Measurements from ENCODE around the gene E2F1. TPM values are rescaled to one million over a fixed set of nuclear protein-coding genes. Genes with fewer than 3 reads are reported as not detected.

Gene E2F1
- total and polyA plus RNA-seq, 4 donors: 4.2 to 10.9 (median 8.5) TPM

DNA sequence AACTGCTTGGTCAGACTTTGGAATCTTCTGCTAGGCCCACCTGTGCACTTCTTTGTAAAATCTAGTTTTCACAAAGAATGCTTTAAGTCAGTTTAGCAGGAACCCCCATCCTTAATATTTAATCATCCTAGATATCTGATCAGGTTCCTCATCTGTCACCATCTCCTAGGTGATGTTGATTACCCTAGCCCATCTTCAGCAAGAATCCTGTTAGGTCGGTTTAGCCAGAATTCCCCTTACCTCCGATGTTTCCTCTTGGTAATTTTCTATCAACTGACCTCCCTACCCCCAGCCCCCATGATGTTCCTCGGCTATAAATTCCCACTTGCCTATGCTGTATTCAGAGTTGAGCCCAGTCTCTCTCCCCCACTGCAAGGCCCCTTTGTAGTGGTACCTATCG is 42.9 kb upstream of the E2F1 start:
- no peak for DNase-seq
- ATAC-seq (ENCODE audit: insufficient read depth, low FRiP score): no peak
- Histone ChIP-seq H3K27ac (ENCODE audit: low read depth in 1 of 2, low read length in 1 of 2) (no peak overlapping the region), H3K9me3 (ENCODE audit: control insufficient read depth in 4 of 4, insufficient read depth in 3 of 4, low read length in 3 of 4) (no peaks in the 10 kb centered on the region), H3K36me3 (ENCODE audit: control insufficient read depth in 4 of 4, insufficient read depth in 4 of 4, low read length in 4 of 4) (no peaks in the 10 kb centered on the region), H3K27me3 (ENCODE audit: control insufficient read depth in 3 of 3, insufficient read depth in 3 of 3, low read length in 2 of 3) (no peaks in the 10 kb centered on the region), H3K4me1 (ENCODE audit: control insufficient read depth in 5 of 5, insufficient read depth in 5 of 5, low read length in 5 of 5) (peaks cover 0 to 16% (median 10%) of the 10 kb centered on the region in 5 donors), H3K4me3 (no peak overlapping the region), H3K9ac (ENCODE audit: insufficient read depth in 1 of 2, low read length in 2 of 2) (no peak overlapping the region)
- WGBS, 2 donors: 69 to 86% methylated on average over 4 of the region's 4 CpGs
- no peak for TF ChIP-seq CTCF (IDR thresholded peaks at IDR 0.05; ENCODE audit: control extremely low read depth, extremely low read depth)

DNA sequence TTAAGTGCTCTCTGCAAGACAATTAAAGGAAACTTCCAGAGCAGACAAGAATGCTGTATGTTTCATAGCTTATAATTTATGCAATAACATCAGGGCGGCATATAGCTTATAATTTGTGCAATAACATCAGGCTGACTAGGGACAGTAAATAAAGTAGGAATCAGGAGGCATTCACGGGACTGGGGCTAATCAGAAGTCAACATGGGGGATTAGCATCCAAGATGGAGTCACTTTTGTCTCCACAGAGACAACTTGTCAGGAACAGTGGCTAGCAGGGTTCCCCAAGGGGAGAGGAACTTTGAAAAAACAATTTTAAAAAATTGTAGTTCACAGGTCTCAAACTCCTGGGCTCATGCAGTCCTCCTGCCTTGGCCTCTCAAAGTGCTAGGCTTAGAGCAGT is 42.3 kb upstream of the E2F1 start:
- Histone ChIP-seq H3K9me3 (ENCODE audit: control insufficient read depth in 4 of 4, insufficient read depth in 3 of 4, low read length in 3 of 4) (no peaks in the 10 kb centered on the region), H3K27ac (ENCODE audit: low read depth in 1 of 2, low read length in 1 of 2) (no peak overlapping the region), H3K4me3 (no peak overlapping the region), H3K36me3 (ENCODE audit: control insufficient read depth in 4 of 4, insufficient read depth in 4 of 4, low read length in 4 of 4) (no peaks in the 10 kb centered on the region), H3K27me3 (ENCODE audit: control insufficient read depth in 3 of 3, insufficient read depth in 3 of 3, low read length in 2 of 3) (no peaks in the 10 kb centered on the region), H3K9ac (ENCODE audit: insufficient read depth in 1 of 2, low read length in 2 of 2) (no peak overlapping the region), H3K4me1 (ENCODE audit: control insufficient read depth in 5 of 5, insufficient read depth in 5 of 5, low read length in 5 of 5) (peaks cover 0 to 10% (median 7%) of the 10 kb centered on the region in 5 donors)
- 83 to 86% methylated on average over 2 of the region's 2 CpGs for WGBS, 2 donors
- no peak for DNase-seq
- ATAC-seq (ENCODE audit: insufficient read depth, low FRiP score): no peak
- TF ChIP-seq CTCF (IDR thresholded peaks at IDR 0.05; ENCODE audit: control extremely low read depth, extremely low read depth): no peak

- no peaks in the 10 kb centered on the region for H3K36me3 ChIP-seq (ENCODE audit: control insufficient read depth in 4 of 4, insufficient read depth in 4 of 4, low read length in 4 of 4)
- ATAC-seq (ENCODE audit: insufficient read depth, low FRiP score) (no peak), DNase-seq (no peak)
- peaks cover 0 to 7% (median 5%) of the 10 kb centered on the region in 5 donors for H3K4me1 ChIP-seq (ENCODE audit: control insufficient read depth in 5 of 5, insufficient read depth in 5 of 5, low read length in 5 of 5)
- H3K27me3 ChIP-seq (ENCODE audit: control insufficient read depth in 3 of 3, insufficient read depth in 3 of 3, low read length in 2 of 3): no peaks in the 10 kb centered on the region
- WGBS, 2 donors: 94 to 97% methylated on average over 3 of the region's 3 CpGs
- no peak overlapping the region for H3K9ac ChIP-seq (ENCODE audit: insufficient read depth in 1 of 2, low read length in 2 of 2)
- no peaks in the 10 kb centered on the region for H3K9me3 ChIP-seq (ENCODE audit: control insufficient read depth in 4 of 4, insufficient read depth in 3 of 4, low read length in 3 of 4)
- TF ChIP-seq CTCF (IDR thresholded peaks at IDR 0.05; ENCODE audit: control extremely low read depth, extremely low read depth): no peak
- H3K27ac ChIP-seq (ENCODE audit: low read depth in 1 of 2, low read length in 1 of 2): no peak overlapping the region
- no peak overlapping the region for H3K4me3 ChIP-seq
Measured at GRCh38 chr20:33727806-33728205, 41.6 kb upstream of the E2F1 start.

DNA sequence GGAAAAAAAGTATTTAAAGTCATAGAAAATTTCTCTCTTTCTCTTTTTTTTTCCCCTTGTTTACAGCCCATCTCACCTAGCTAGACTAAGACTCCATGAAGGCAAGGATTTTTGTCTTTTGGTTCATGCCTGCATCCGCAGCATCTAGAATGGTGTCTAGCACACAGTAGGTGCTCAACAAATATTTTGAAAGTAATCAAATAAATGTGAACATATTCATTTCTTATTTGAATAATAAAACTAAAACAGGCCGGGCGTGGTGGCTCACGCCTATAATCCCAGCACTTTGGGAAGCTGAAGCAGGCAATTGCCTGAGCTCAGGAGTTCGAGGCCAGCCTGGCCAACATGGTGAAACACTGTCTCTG is 40.9 kb upstream of the E2F1 start:
- DNase-seq: no peak
- WGBS, 2 donors: 93 to 97% methylated on average over 5 of the region's 5 CpGs

More for the DNA sequence above, 40.9 kb upstream of the E2F1 start:
- Histone ChIP-seq H3K36me3 (ENCODE audit: control insufficient read depth in 4 of 4, insufficient read depth in 4 of 4, low read length in 4 of 4) (no peaks in the 10 kb centered on the region), H3K9ac (ENCODE audit: insufficient read depth in 1 of 2, low read length in 2 of 2) (no peak overlapping the region), H3K4me3 (no peak overlapping the region), H3K9me3 (ENCODE audit: control insufficient read depth in 4 of 4, insufficient read depth in 3 of 4, low read length in 3 of 4) (no peaks in the 10 kb centered on the region), H3K4me1 (ENCODE audit: control insufficient read depth in 5 of 5, insufficient read depth in 5 of 5, low read length in 5 of 5) (peaks cover 0 to 5% (median 0%) of the 10 kb centered on the region in 5 donors), H3K27ac (ENCODE audit: low read depth in 1 of 2, low read length in 1 of 2) (no peak overlapping the region), H3K27me3 (ENCODE audit: control insufficient read depth in 3 of 3, insufficient read depth in 3 of 3, low read length in 2 of 3) (no peaks in the 10 kb centered on the region)
- TF ChIP-seq CTCF (IDR thresholded peaks at IDR 0.05; ENCODE audit: control extremely low read depth, extremely low read depth): no peak
- ATAC-seq (ENCODE audit: insufficient read depth, low FRiP score): no peak

All from lung (tissue), 12 donors.